ENCODE measurements around the gene C6orf52.

The C6orf52 gene

DNA sequence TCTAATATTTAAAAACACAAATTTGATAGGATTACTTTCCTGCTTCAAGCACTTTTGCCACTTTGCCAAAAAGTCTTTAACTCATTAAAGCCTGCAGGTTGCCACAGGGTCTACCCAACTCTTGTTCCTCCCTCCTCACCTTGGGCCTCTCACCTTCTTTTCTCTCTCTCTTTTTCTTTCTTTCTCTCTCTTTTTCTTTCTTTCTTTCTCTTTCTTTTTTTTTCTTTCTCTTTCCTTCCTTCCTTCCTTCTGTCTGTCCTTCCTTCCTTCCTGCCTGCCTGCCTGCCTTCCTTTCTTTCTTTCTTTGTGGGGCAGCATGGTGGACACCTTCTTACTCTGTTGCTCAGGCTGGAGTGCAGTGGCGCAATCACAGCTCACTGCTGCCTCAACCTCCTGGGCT is 50.2 kb downstream of the C6orf52 start:
- POLR2A ChIA-PET = interaction anchor here (1.0 kb wide), 1 partner anchor 51 kb away, joined by 6 read pairs; the partner anchor contains the start of gene PAK1IP1
- peak; percentile 34; the same call in 1 of the 2 replicates for TF ChIP-seq ZNF366 (tag by site-specific recombination; conservative IDR thresholded peaks at IDR 0.05)
- TF ChIP-seq ZNF350 (tag by site-specific recombination; IDR thresholded peaks at IDR 0.05) = no peak
- Histone ChIP-seq H3K4me3 (ENCODE audit: low read depth, low read length) (no peak overlapping the region), H3K36me3 (ENCODE audit: control insufficient read depth in 2 of 2, insufficient read depth in 1 of 2, low read length in 2 of 2) (no peaks in the 10 kb centered on the region), H3K9me3 (ENCODE audit: control insufficient read depth, insufficient read depth, low read depth, low read length) (no peaks in the 10 kb centered on the region), H3K27ac (ENCODE audit: extremely low read depth, low read depth, low read length) (no peak overlapping the region), H3K4me1 (ENCODE audit: control insufficient read depth, insufficient read depth, low read length) (no peaks in the 10 kb centered on the region)
- CTCF ChIA-PET = no interaction called here

- POLR2A ChIA-PET = no interaction called here
Measured at GRCh38 chr6:10643201-10643651, 51.2 kb downstream of the C6orf52 start.

More at GRCh38 chr6:10643201-10643651, 51.2 kb downstream of the C6orf52 start:
- CTCF ChIA-PET = interaction anchor here (0.6 kb wide), 1 partner anchor 28 kb away, joined by 3 read pairs; no protein-coding TSS in a partner anchor
- no peaks in the 10 kb centered on the region for H3K4me1 ChIP-seq (ENCODE audit: control insufficient read depth, insufficient read depth, low read length)
- no peak overlapping the region for H3K27ac ChIP-seq (ENCODE audit: extremely low read depth, low read depth, low read length)
- no peaks in the 10 kb centered on the region for H3K36me3 ChIP-seq (ENCODE audit: control insufficient read depth in 2 of 2, insufficient read depth in 1 of 2, low read length in 2 of 2)
- no peak overlapping the region for H3K4me3 ChIP-seq (ENCODE audit: low read depth, low read length)
- no peaks in the 10 kb centered on the region for H3K9me3 ChIP-seq (ENCODE audit: control insufficient read depth, insufficient read depth, low read depth, low read length)
- TF ChIP-seq, protein P1, sequence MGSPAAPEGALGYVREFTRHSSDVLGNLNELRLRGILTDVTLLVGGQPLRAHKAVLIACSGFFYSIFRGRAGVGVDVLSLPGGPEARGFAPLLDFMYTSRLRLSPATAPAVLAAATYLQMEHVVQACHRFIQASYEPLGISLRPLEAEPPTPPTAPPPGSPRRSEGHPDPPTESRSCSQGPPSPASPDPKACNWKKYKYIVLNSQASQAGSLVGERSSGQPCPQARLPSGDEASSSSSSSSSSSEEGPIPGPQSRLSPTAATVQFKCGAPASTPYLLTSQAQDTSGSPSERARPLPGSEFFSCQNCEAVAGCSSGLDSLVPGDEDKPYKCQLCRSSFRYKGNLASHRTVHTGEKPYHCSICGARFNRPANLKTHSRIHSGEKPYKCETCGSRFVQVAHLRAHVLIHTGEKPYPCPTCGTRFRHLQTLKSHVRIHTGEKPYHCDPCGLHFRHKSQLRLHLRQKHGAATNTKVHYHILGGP (tag by site-specific recombination; IDR thresholded peaks at IDR 0.05) = no peak
- TF ChIP-seq, protein P2, sequence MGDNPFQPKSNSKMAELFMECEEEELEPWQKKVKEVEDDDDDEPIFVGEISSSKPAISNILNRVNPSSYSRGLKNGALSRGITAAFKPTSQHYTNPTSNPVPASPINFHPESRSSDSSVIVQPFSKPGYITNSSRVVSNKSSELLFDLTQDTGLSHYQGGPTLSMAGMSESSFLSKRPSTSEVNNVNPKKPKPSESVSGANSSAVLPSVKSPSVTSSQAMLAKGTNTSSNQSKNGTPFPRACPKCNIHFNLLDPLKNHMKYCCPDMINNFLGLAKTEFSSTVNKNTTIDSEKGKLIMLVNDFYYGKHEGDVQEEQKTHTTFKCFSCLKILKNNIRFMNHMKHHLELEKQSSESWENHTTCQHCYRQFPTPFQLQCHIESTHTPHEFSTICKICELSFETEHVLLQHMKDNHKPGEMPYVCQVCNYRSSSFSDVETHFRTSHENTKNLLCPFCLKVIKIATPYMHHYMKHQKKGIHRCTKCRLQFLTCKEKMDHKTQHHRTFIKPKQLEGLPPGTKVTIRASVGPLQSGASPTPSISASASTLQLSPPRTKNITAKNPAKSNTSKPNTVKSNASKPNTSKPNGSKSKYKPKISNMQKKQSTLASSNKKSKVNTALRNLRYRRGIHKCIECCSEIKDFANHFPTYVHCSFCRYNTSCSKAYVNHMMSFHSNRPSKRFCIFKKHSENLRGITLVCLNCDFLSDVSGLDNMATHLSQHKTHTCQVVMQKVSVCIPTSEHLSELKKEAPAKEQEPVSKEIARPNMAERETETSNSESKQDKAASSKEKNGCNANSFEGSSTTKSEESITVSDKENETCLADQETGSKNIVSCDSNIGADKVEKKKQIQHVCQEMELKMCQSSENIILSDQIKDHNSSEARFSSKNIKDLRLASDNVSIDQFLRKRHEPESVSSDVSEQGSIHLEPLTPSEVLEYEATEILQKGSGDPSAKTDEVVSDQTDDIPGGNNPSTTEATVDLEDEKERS (tag by site-specific recombination; IDR thresholded peaks at IDR 0.05) = no peak
- TF ChIP-seq YY1 (tag by site-specific recombination; IDR thresholded peaks at IDR 0.05) (no peak), ZNF266 (tag by site-specific recombination; IDR thresholded peaks at IDR 0.05; ENCODE audit: low read depth) (no peak), ZNF560 (tag by site-specific recombination; IDR thresholded peaks at IDR 0.05; ENCODE audit: borderline replicate concordance) (no peak), INSM2 (tag by site-specific recombination; IDR thresholded peaks at IDR 0.05) (no peak), PBX3 (CRISPR knock-in tag; IDR thresholded peaks at IDR 0.05) (no peak), KLF10 (tag by site-specific recombination; IDR thresholded peaks at IDR 0.05) (no peak), ZNF37A (tag by site-specific recombination; IDR thresholded peaks at IDR 0.05) (no peak), GLIS1 (tag by site-specific recombination; IDR thresholded peaks at IDR 0.05) (no peak)
- TF ChIP-seq, protein P3, sequence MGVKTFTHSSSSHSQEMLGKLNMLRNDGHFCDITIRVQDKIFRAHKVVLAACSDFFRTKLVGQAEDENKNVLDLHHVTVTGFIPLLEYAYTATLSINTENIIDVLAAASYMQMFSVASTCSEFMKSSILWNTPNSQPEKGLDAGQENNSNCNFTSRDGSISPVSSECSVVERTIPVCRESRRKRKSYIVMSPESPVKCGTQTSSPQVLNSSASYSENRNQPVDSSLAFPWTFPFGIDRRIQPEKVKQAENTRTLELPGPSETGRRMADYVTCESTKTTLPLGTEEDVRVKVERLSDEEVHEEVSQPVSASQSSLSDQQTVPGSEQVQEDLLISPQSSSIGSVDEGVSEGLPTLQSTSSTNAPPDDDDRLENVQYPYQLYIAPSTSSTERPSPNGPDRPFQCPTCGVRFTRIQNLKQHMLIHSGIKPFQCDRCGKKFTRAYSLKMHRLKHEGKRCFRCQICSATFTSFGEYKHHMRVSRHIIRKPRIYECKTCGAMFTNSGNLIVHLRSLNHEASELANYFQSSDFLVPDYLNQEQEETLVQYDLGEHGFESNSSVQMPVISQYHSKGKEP (tag by site-specific recombination; IDR thresholded peaks at IDR 0.05) = no peak
- TF ChIP-seq, protein P4, sequence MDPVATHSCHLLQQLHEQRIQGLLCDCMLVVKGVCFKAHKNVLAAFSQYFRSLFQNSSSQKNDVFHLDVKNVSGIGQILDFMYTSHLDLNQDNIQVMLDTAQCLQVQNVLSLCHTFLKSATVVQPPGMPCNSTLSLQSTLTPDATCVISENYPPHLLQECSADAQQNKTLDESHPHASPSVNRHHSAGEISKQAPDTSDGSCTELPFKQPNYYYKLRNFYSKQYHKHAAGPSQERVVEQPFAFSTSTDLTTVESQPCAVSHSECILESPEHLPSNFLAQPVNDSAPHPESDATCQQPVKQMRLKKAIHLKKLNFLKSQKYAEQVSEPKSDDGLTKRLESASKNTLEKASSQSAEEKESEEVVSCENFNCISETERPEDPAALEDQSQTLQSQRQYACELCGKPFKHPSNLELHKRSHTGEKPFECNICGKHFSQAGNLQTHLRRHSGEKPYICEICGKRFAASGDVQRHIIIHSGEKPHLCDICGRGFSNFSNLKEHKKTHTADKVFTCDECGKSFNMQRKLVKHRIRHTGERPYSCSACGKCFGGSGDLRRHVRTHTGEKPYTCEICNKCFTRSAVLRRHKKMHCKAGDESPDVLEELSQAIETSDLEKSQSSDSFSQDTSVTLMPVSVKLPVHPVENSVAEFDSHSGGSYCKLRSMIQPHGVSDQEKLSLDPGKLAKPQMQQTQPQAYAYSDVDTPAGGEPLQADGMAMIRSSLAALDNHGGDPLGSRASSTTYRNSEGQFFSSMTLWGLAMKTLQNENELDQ (tag by site-specific recombination; IDR thresholded peaks at IDR 0.05; ENCODE audit: low read depth) = no peak
